ENCODE results near the gene TMEM94.

DNA sequence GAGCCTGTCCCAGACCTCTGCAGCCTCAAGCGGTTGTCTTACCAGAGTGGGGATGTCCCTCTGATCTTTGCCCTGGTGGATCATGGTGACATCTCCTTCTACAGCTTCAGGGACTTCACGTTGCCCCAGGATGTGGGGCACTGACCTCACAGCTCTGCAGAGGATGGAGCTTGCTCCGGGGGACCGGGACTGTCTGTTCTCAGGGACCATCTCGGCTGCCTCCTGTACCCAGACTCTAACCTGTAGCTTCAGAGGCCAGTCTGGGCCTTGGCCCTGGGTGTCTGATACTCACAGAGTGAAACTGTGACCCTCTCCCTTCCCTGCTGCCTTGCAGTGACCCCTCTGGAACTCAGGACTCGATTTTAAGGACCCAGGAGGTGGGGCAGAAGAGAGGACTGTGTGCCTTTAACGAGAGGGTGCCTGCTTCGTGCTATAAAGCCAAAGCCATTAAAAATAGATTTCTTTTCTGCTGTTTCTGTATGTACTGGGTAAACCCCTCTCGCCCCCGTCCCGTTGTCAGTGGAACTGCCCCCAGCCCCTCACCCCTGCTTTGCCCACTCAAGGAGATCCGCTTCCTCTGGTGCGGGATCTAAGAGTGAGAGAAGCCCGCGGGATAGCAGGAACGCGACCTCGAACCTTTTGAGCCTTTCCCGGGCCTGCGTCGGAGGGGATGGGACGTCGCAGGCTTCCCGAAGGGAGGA, 68.0 kb downstream of the TMEM94 start:
- TF ChIP-seq, protein P1, sequence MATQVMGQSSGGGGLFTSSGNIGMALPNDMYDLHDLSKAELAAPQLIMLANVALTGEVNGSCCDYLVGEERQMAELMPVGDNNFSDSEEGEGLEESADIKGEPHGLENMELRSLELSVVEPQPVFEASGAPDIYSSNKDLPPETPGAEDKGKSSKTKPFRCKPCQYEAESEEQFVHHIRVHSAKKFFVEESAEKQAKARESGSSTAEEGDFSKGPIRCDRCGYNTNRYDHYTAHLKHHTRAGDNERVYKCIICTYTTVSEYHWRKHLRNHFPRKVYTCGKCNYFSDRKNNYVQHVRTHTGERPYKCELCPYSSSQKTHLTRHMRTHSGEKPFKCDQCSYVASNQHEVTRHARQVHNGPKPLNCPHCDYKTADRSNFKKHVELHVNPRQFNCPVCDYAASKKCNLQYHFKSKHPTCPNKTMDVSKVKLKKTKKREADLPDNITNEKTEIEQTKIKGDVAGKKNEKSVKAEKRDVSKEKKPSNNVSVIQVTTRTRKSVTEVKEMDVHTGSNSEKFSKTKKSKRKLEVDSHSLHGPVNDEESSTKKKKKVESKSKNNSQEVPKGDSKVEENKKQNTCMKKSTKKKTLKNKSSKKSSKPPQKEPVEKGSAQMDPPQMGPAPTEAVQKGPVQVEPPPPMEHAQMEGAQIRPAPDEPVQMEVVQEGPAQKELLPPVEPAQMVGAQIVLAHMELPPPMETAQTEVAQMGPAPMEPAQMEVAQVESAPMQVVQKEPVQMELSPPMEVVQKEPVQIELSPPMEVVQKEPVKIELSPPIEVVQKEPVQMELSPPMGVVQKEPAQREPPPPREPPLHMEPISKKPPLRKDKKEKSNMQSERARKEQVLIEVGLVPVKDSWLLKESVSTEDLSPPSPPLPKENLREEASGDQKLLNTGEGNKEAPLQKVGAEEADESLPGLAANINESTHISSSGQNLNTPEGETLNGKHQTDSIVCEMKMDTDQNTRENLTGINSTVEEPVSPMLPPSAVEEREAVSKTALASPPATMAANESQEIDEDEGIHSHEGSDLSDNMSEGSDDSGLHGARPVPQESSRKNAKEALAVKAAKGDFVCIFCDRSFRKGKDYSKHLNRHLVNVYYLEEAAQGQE (IDR thresholded peaks at IDR 0.05), result no peak
- TF ChIP-seq POLR2A (IDR thresholded peaks at IDR 0.05; ENCODE audit: low read length), result no peak
- TF ChIP-seq, protein P2, sequence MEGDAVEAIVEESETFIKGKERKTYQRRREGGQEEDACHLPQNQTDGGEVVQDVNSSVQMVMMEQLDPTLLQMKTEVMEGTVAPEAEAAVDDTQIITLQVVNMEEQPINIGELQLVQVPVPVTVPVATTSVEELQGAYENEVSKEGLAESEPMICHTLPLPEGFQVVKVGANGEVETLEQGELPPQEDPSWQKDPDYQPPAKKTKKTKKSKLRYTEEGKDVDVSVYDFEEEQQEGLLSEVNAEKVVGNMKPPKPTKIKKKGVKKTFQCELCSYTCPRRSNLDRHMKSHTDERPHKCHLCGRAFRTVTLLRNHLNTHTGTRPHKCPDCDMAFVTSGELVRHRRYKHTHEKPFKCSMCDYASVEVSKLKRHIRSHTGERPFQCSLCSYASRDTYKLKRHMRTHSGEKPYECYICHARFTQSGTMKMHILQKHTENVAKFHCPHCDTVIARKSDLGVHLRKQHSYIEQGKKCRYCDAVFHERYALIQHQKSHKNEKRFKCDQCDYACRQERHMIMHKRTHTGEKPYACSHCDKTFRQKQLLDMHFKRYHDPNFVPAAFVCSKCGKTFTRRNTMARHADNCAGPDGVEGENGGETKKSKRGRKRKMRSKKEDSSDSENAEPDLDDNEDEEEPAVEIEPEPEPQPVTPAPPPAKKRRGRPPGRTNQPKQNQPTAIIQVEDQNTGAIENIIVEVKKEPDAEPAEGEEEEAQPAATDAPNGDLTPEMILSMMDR (IDR thresholded peaks at IDR 0.05), result no peak
- TF ChIP-seq, protein P3, sequence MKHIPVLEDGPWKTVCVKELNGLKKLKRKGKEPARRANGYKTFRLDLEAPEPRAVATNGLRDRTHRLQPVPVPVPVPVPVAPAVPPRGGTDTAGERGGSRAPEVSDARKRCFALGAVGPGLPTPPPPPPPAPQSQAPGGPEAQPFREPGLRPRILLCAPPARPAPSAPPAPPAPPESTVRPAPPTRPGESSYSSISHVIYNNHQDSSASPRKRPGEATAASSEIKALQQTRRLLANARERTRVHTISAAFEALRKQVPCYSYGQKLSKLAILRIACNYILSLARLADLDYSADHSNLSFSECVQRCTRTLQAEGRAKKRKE (CRISPR knock-in tag; IDR thresholded peaks at IDR 0.05; ENCODE audit: low read depth), result no peak

Data from A549 (cell line).